Measurements from ENCODE around the gene NYNRIN.

The NYNRIN gene

GRCh38 chr14:24463017-24463883, 64.4 kb downstream of the NYNRIN start:
- Histone ChIP-seq H3K4me3 (no peak overlapping the region), H3K27me3 (no peaks in the 10 kb centered on the region), H3K4me1 (no peaks in the 10 kb centered on the region), H3K36me3 (no peaks in the 10 kb centered on the region), H3K27ac (no peak overlapping the region), H3K9me3 (no peaks in the 10 kb centered on the region)
- no peak for TF ChIP-seq CTCF (IDR thresholded peaks at IDR 0.05)
- intact Hi-C loops (cut with DNase I; ENCODE audit: low total_unique reads): no loop called here
- DNase-seq: no peak

- H3K27ac ChIP-seq: no peak overlapping the region
- no peaks in the 10 kb centered on the region for H3K27me3 ChIP-seq
- H3K4me3 ChIP-seq: no peak overlapping the region
- TF ChIP-seq CTCF (IDR thresholded peaks at IDR 0.05): no peak
- no peaks in the 10 kb centered on the region for H3K4me1 ChIP-seq
- H3K36me3 ChIP-seq: no peaks in the 10 kb centered on the region
- no peak for DNase-seq
- intact Hi-C loops (cut with DNase I; ENCODE audit: low total_unique reads): no loop called here
- no peaks in the 10 kb centered on the region for H3K9me3 ChIP-seq
These were observed 65.3 kb downstream of the NYNRIN start for GRCh38 chr14:24463884-24464785.

- Histone ChIP-seq H3K27ac (no peak overlapping the region), H3K4me3 (no peak overlapping the region), H3K36me3 (no peaks in the 10 kb centered on the region), H3K4me1 (no peaks in the 10 kb centered on the region), H3K9me3 (no peaks in the 10 kb centered on the region), H3K27me3 (no peaks in the 10 kb centered on the region)
- intact Hi-C loops (cut with DNase I; ENCODE audit: low total_unique reads): no loop called here
- no peak for DNase-seq
- no peak for TF ChIP-seq CTCF (IDR thresholded peaks at IDR 0.05)
These were observed 66.6 kb downstream of the NYNRIN start for GRCh38 chr14:24465368-24465767.

- no peak overlapping the region for H3K27ac ChIP-seq
These were observed 67.0 kb downstream of the NYNRIN start for GRCh38 chr14:24465805-24466204.

More at GRCh38 chr14:24465805-24466204, 67.0 kb downstream of the NYNRIN start:
- no peak for DNase-seq
- H3K4me1 ChIP-seq: no peaks in the 10 kb centered on the region
- H3K4me3 ChIP-seq: no peak overlapping the region
- intact Hi-C loops (cut with DNase I; ENCODE audit: low total_unique reads): no loop called here
- TF ChIP-seq CTCF (IDR thresholded peaks at IDR 0.05): no peak
- no peaks in the 10 kb centered on the region for H3K27me3 ChIP-seq
- no peaks in the 10 kb centered on the region for H3K9me3 ChIP-seq
- no peaks in the 10 kb centered on the region for H3K36me3 ChIP-seq

Measured in tibial artery (tissue), 4 donors.